GM21717 (cell line): ENCODE data around the gene ABCC3.

Source experiments
- ATAC-seq: cut with Tn5 transposase; IDR thresholded peaks from one replicate; pipeline ENCODE4 v1.9.1; 2021; ENCODE audit warnings: mild to moderate bottlenecking, moderate library complexity; ENCODE audit not compliant: unreplicated experiment

The ABCC3 gene

GRCh38 chr17:50634224-50634914 is at the start of gene ABCC3:
Gene ABCC3, plus strand, starts transcription at chr17:50634881. Its CDS starts 56 bp downstream, at chr17:50634937.
- ATAC-seq, result no peak

GRCh38 chr17:50585346-50585745 is 49.3 kb upstream of the ABCC3 start:
- no peak for ATAC-seq

DNA sequence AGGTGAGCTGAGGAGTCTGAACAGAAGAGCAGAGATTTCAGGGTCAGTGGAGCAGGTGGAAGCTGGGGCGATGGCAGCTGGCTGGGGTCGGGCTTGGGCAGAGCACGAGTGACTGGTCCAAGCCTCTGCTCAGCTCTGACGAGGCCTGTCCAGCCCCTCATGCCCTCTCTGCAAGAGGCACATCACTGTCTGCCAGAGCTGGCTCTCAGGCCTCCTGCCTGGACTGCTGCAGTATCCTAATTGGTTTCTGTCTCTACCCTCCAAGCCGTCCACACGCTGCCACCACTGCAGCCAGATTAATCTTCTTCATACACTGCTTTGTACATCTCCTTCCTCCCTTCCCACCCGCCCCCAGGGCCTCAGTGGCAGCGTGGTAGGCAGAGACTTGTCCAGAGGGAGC is 48.8 kb upstream of the ABCC3 start:
- ATAC-seq, result no peak

DNA sequence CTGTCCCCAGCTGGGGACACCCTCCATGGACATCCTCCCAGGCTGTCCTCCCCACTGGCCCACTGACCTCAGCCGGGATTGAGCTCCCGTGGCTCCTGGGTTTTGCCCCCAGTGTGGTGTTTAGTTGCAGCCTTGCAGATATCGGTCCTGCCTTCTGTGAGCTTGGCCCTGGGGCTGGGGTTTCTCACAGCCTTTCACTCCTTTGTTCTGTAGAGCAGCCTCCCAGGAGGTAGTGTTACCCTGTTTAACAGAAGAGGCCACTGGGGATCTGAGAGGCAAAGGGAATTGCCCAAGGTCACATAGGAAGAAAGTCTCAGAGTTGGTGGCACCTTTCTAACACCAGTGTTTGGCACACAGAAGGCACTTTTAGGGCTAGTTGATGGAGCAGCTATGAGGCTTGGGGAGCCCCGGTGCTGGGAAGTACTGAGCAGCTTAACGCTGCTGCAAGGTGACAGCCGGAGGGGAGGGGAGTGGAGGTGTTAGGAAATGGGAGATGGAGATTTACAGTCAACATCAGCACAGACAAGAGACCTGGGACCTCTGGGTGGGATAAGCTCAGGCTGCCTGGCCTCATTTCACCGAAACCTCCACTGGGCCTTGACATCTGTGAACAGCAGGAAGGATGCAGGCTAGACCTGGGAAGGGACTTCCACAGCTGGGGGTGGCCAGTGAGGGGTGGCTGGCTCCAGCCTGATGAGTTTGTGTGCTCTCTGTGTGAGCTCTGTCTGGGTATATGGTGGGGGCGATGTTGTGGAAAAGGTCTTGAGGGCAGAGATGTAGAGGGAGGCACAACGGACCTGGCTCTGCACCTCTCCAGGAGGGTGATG is 48.0 kb upstream of the ABCC3 start:
- no peak for ATAC-seq

- ATAC-seq, result no peak
Measured at GRCh38 chr17:50587571-50587970, 47.1 kb upstream of the ABCC3 start.

GRCh38 chr17:50588391-50589049 is 46.2 kb upstream of the ABCC3 start:
- ATAC-seq, result no peak

DNA sequence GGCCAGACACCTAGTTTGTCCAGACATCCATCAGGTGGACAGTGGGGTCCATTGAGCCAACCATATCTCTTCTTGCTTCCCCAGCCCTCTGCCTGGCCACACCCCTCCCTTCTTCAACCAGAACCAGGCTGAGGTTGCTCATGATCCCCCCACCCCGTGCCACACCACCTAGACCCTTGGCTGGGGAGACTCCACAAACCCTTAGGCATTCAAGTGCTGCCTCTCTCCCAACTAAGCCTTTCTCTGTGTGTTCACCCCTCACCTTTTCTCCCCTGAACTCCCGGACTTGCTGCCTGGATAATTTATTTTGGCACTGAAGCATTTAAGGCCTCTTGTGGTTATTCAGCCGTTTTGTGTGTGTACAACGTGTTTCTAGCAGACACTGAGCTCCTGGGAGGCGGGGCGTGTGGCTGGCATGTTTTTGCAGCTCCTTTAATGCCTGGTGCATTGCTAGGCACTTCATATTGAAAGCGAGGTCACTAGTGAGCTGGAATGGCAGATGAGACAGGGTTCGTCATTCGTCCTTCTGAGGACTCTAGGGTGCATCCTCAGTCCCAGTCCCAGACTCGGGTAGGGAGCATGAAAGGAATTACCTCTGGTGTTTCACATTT is 45.5 kb upstream of the ABCC3 start:
- no peak for ATAC-seq

DNA sequence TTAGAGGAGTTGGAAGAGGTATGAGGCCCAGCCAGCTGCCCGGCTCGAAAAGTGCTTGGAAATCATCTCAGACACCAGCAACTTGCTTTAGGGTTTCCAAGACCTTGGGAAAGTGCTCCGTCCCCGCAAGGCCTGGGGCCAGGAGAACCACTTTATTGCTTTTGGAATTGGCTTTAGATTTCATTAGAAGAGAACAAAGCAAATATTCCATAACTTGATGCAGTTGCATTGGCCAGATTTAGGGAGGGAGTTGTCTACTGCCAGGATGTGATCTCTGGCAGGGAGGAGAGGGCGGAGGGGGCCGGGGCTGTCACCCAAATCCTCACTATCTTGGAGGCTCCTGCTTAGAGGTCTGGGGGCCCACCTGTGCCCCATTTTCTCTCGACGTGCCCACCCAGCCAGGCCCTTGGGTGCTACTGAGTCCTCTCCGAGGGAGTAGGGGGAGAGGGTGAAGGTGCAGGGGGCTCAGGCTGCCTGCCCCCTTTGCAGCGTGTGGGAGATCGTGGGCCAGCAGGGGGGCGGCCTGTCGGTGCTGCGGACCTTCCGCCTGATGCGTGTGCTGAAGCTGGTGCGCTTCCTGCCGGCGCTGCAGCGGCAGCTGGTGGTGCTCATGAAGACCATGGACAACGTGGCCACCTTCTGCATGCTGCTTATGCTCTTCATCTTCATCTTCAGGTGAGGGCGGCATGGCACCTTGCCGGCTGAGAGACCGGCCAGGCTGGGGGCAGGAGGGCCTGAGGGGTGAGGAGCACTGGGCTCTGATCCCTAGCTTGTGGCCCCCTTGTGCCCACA is 43.5 kb upstream of the ABCC3 start:
- ATAC-seq, result no peak

DNA sequence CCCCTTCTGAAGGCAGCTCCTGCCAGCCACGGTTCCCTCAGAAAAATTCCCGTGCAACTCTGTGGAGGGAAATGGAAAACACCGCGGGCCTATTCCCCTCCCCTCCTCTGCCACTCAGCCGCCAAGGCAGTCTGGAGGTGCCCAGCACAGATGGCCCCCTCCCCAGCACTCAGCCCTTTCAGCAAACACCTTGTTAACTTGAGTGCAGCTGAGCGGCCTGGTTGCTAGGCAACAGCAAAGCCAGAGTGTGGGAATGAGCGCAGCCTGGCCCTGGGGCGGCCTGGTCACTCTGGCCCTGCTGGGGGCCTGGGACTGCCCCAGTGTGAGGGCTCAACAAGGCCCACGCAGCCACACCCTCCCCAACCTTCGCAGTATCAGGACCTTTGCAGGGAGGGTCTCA is 41.4 kb upstream of the ABCC3 start:
- ATAC-seq, result no peak

GRCh38 chr17:50594128-50594823 is 40.4 kb upstream of the ABCC3 start:
- no peak for ATAC-seq

DNA sequence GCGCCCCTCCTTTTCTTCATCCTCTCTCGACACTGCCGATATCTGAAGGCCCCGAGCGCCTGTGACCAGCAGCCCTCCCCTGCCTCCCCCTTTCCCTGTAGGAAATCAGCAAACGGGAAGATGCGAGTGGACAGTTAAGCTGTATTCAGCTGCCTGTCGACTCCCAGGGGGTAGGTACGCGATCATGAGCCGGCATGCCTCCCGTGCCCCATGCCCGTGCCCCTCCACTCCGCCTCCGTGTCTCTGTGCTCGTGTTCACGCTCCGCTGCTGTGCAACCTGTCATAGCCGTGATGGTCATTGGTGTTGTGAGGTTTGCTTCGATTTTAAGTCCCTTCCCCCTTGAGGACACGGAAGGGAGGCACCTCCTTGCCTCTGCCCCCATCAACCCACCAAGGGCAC is 39.8 kb upstream of the ABCC3 start:
- no peak for ATAC-seq

- ATAC-seq, result no peak
Measured at GRCh38 chr17:50596191-50597037, 38.3 kb upstream of the ABCC3 start.

- no peak for ATAC-seq
Measured at GRCh38 chr17:50598487-50598886, 36.2 kb upstream of the ABCC3 start.

DNA sequence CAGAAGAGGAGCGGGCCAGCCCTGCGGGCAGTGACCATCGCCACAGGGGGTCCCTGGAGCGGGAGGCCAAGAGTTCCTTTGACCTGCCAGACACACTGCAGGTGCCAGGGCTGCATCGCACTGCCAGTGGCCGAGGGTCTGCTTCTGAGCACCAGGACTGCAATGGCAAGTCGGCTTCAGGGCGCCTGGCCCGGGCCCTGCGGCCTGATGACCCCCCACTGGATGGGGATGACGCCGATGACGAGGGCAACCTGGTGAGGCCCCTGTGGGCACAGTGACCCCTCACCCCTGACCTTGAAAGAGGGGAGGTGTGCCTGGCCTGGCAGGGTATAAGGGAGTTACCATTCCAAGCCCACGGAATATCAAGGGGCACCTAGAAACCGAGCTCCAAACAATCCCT is 35.1 kb upstream of the ABCC3 start:
- no peak for ATAC-seq

GRCh38 chr17:50601823-50602375 is 32.8 kb upstream of the ABCC3 start:
- ATAC-seq, result no peak

- no peak for ATAC-seq
Measured at GRCh38 chr17:50602836-50603235, 31.8 kb upstream of the ABCC3 start.

DNA sequence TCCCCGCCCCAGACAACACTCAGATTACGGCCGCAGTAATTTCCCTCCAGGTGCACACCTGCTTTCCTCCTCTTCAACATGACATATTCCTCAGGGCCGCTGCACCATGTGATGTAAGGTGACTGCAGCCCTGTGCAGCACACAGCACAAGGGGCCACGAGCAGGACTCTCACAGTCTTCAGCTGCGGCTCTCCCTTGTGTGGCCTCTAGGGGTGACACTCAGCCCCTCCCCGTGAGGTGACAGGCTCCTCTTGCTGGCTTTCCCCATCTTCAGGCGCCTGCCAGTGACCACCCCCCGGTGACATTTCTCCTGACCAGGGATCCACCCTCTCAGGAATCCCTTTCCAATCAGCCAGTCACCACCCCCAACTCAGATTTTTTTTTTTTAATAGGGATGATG is 31.3 kb upstream of the ABCC3 start:
- ATAC-seq, result no peak

GRCh38 chr17:50604513-50604912 is 30.2 kb upstream of the ABCC3 start:
- no peak for ATAC-seq

- ATAC-seq, result no peak
Measured at GRCh38 chr17:50605429-50605828, 29.3 kb upstream of the ABCC3 start.
